GM19025 (cell line): ENCODE results near the gene BRINP2.
"Not testable (repeated sequence)": the region's sequence is repeated elsewhere in the genome, so short reads cannot be mapped to it uniquely, and the experiment has no call there.

ENCODE experiments used
- ATAC-seq: cut with Tn5 transposase; IDR thresholded peaks from one replicate; pipeline ENCODE4 v1.9.1; 2021; ENCODE audit warnings: mild to moderate bottlenecking, low read depth, moderate library complexity; ENCODE audit not compliant: unreplicated experiment

BRINP2 gene

GRCh38 chr1:177306019-177306415, 135.3 kb downstream of the BRINP2 start:
- ATAC-seq = no peak

GRCh38 chr1:177306981-177307380, 136.2 kb downstream of the BRINP2 start:
- ATAC-seq = no peak

GRCh38 chr1:177307771-177308170, 137.0 kb downstream of the BRINP2 start:
- ATAC-seq = no peak

GRCh38 chr1:177309880-177310279, 139.1 kb downstream of the BRINP2 start:
- ATAC-seq = no peak

GRCh38 chr1:177310326-177310725, 139.6 kb downstream of the BRINP2 start:
- no peak for ATAC-seq

GRCh38 chr1:177311111-177311510, 140.4 kb downstream of the BRINP2 start:
- ATAC-seq = no peak

GRCh38 chr1:177311586-177311985, 140.8 kb downstream of the BRINP2 start:
- no peak for ATAC-seq

- no peak for ATAC-seq
Measured at GRCh38 chr1:177315261-177315660, 144.5 kb downstream of the BRINP2 start.

- no peak for ATAC-seq
Measured at GRCh38 chr1:177315761-177316160, 145.0 kb downstream of the BRINP2 start.

GRCh38 chr1:177321434-177321833, 150.7 kb downstream of the BRINP2 start:
- not testable (repeated sequence) for ATAC-seq

GRCh38 chr1:177328251-177328650, 157.5 kb downstream of the BRINP2 start:
- ATAC-seq = no peak

GRCh38 chr1:177329871-177330270, 159.1 kb downstream of the BRINP2 start:
- ATAC-seq = no peak
